Memory B cell (primary cell): ENCODE results near the gene PSMG1.

Experiments used
- ATAC-seq: fragments of 150-1000 bp; cut with Tn5 transposase; 2 replicates; pipeline ENCODE4 v1.10.0; 2021; ENCODE audit warnings: low read depth, mild to moderate bottlenecking, moderate library complexity
- DNase-seq, 2 donors: peaks; one replicate each; pipeline ENCODE4 v3.0.0; 2022; ENCODE audit warnings: low spot score in 2 of 2
- H3K27ac Mint-ChIP-seq: one replicate; pipeline ENCODE4 v1.8.0; 2022; ENCODE audit warnings: mild to moderate bottlenecking, moderate library complexity, mixed read lengths
- H3K27me3 Mint-ChIP-seq: one replicate; pipeline ENCODE4 v1.8.0; 2022; ENCODE audit warnings: mixed read lengths
- H3K36me3 Mint-ChIP-seq: one replicate; pipeline ENCODE4 v1.8.0; 2022; ENCODE audit warnings: mild to moderate bottlenecking, mixed read lengths
- H3K4me1 Mint-ChIP-seq: one replicate; pipeline ENCODE4 v1.8.0; 2022; ENCODE audit warnings: mixed read lengths
- H3K4me3 Mint-ChIP-seq: one replicate; pipeline ENCODE4 v1.8.0; 2022; ENCODE audit warnings: mild to moderate bottlenecking, moderate library complexity, mixed read lengths
- H3K9me3 Mint-ChIP-seq: one replicate; pipeline ENCODE4 v1.8.0; 2022; ENCODE audit warnings: mixed read lengths

PSMG1 gene

GRCh38 chr21:39134288-39134810, 48.9 kb downstream of the PSMG1 start:
- H3K4me3 Mint-ChIP-seq = no peak overlapping the region
- no peak overlapping the region for H3K27ac Mint-ChIP-seq
- H3K36me3 Mint-ChIP-seq = no peaks in the 10 kb centered on the region
- no peak for ATAC-seq
- H3K4me1 Mint-ChIP-seq = no peaks in the 10 kb centered on the region
- peaks cover 3% of the 10 kb centered on the region for H3K27me3 Mint-ChIP-seq
- H3K9me3 Mint-ChIP-seq = no peaks in the 10 kb centered on the region
- DNase-seq = no peak

DNA sequence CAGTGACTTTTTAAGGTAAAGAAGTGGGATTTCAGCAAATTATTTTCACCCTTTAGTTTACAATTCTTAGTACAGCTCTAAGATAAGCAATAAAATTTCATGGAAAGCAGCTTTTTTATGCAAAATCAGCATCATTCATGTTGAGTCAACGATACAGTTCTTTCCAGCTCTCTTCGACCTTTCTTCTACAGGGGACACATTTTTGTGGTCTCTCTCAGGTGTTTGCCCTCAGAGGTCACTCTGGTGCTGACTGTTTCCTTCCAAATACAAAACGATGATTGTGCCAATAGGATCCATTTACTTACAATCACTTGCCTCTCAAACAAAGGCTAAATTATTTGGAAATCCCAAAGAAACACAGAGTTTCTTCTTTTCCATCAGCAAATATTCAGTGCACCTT, 51.0 kb downstream of the PSMG1 start:
- H3K9me3 Mint-ChIP-seq = no peaks in the 10 kb centered on the region
- H3K27me3 Mint-ChIP-seq = peaks cover 3% of the 10 kb centered on the region
- no peaks in the 10 kb centered on the region for H3K36me3 Mint-ChIP-seq
- H3K4me3 Mint-ChIP-seq = no peak overlapping the region
- no peak overlapping the region for H3K27ac Mint-ChIP-seq
- ATAC-seq (no peak), DNase-seq (no peak)
- H3K4me1 Mint-ChIP-seq = no peaks in the 10 kb centered on the region

- Mint-ChIP-seq H3K27me3 (peaks cover 3% of the 10 kb centered on the region), H3K9me3 (no peaks in the 10 kb centered on the region), H3K4me3 (no peak overlapping the region), H3K36me3 (no peaks in the 10 kb centered on the region), H3K27ac (no peak overlapping the region), H3K4me1 (no peaks in the 10 kb centered on the region)
- no peak for DNase-seq
- ATAC-seq = no peak
Measured at GRCh38 chr21:39131791-39132190, 51.5 kb downstream of the PSMG1 start.

DNA sequence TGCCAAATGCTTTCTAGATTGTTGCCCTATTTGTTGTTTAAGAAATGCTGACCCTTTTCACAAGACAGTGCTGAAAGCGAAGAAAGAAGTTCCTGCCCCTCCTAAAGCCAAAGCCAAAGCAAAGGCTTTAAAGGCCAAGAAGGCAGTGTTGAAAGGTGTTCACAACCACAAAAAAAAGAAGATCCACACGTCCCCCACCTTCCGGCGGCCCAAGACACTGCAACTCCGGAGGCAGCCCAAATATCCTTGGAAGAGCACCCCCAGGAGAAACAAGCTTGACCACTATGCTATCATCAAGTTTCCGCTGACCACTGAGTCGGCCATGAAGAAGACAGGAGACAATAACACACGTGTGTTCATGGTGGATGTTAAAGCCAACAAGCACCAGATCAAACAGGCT, 55.7 kb downstream of the PSMG1 start:
- Mint-ChIP-seq H3K4me3 (no peak overlapping the region), H3K9me3 (peaks cover 3% of the 10 kb centered on the region), H3K27me3 (peaks cover 6% of the 10 kb centered on the region), H3K36me3 (no peaks in the 10 kb centered on the region), H3K27ac (no peak overlapping the region), H3K4me1 (no peaks in the 10 kb centered on the region)
- ATAC-seq (no peak), DNase-seq (no peak)

- H3K4me1 Mint-ChIP-seq = no peaks in the 10 kb centered on the region
- no peak overlapping the region for H3K4me3 Mint-ChIP-seq
- H3K36me3 Mint-ChIP-seq = peaks cover 3% of the 10 kb centered on the region
- ATAC-seq (no peak), DNase-seq (no peak)
- peaks cover 10% of the 10 kb centered on the region for H3K9me3 Mint-ChIP-seq
- H3K27ac Mint-ChIP-seq = no peak overlapping the region
- peaks cover 5% of the 10 kb centered on the region for H3K27me3 Mint-ChIP-seq
Measured at GRCh38 chr21:39126486-39126806, 56.8 kb downstream of the PSMG1 start.

- Mint-ChIP-seq H3K4me1 (no peaks in the 10 kb centered on the region), H3K27ac (no peak overlapping the region), H3K9me3 (peaks cover 10% of the 10 kb centered on the region), H3K4me3 (no peak overlapping the region), H3K27me3 (peaks cover 5% of the 10 kb centered on the region), H3K36me3 (peaks cover 3% of the 10 kb centered on the region)
- ATAC-seq (no peak), DNase-seq (no peak)
Measured at GRCh38 chr21:39125752-39126485, 57.3 kb downstream of the PSMG1 start.
